Retinal pigment epithelial cell (primary cell): ENCODE data around the gene ARMH3.

Source experiments
- DNase-seq: peaks from one replicate; pipeline ENCODE4 v3.0.0-alpha.2; 2010; ENCODE audit warnings: low read depth
- H3K4me3 ChIP-seq: 2 replicates; pipeline ENCODE4 v1.5.1; 2011; ENCODE audit warnings: mild to moderate bottlenecking, low read length, control low read depth, moderate library complexity
- TF ChIP-seq, protein P1 (sequence below): conservative IDR thresholded peaks from 2 replicates; pipeline ENCODE4 v1.5.1; 2011; ENCODE audit warnings: low read depth, low read length, control low read depth, inconsistent platforms

ARMH3 gene

GRCh38 chr10:101906586-101907183, 149.3 kb downstream of the ARMH3 start:
- TF ChIP-seq, protein P1, sequence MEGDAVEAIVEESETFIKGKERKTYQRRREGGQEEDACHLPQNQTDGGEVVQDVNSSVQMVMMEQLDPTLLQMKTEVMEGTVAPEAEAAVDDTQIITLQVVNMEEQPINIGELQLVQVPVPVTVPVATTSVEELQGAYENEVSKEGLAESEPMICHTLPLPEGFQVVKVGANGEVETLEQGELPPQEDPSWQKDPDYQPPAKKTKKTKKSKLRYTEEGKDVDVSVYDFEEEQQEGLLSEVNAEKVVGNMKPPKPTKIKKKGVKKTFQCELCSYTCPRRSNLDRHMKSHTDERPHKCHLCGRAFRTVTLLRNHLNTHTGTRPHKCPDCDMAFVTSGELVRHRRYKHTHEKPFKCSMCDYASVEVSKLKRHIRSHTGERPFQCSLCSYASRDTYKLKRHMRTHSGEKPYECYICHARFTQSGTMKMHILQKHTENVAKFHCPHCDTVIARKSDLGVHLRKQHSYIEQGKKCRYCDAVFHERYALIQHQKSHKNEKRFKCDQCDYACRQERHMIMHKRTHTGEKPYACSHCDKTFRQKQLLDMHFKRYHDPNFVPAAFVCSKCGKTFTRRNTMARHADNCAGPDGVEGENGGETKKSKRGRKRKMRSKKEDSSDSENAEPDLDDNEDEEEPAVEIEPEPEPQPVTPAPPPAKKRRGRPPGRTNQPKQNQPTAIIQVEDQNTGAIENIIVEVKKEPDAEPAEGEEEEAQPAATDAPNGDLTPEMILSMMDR, result no peak
- no peak for DNase-seq
- no peak overlapping the region for H3K4me3 ChIP-seq

DNA sequence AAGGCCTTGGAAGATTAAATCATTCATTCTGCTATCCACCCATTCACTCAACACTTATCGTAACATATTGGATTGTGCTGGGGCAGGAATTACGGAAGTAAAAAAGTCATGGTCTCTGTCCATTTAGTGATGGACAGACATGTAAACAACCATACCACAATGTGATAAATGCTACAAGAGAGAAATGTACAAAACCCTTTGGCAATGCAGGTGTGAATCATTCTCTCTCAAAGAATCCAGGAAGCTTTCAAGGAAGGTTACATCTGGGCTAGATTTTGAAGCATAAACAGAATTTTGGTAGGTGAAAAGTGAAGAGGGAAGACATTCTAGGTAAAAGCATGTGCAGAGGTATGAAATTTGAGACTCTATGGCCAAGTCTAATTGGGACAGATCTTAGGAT, 150.7 kb downstream of the ARMH3 start:
- TF ChIP-seq, protein P1, result no peak
- DNase-seq, result no peak
- no peak overlapping the region for H3K4me3 ChIP-seq

DNA sequence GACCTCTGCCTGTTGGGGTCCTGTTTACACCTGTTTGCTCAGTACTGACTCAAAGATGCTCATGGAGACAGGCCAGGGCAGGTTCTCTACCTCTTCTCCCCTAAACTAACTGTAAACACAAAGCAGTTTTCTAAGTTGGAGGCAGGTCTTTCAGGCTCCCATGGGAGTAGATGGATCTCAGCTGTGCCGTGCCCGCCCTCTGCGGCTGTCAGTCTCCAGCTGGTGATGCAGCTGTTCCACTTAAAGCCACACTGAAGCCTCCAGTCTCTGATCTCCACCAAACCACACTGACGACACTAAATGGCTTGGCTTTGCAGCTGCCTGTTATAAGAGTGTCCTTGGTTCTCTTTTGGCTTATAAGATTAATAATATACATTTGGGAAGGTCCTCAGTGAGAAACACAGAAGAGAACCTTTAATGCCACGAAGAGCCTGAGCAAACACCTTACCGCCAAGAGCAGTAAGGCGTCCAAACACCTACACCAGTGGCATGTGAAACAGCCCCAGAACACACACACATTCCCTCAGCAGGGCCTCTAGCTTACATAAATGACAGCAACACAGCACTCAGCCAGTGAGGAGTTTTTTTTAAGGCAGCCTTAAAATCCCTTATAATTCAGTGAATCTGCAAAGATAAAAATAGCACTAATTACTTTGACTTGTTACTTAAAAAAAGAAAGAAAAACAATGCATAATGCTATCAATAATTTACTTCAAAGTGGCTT, 152.0 kb downstream of the ARMH3 start:
- TF ChIP-seq, protein P1, result no peak
- no peak overlapping the region for H3K4me3 ChIP-seq
- no peak for DNase-seq

DNA sequence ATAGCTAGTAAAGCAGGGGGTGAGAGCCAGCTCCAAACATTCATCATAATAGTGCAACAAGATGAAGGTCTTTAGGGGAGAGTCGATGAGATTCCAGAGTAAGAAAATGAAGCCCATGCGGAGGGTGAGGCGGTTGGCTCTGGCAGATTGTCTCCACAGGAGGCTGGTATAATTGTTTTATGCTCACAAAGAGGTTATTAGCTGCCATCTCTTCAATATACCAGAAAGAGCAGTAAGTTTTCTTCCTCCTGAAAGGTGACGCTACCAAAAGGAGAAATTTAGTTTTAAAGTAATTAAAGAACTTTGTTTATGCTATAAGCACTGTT, 153.2 kb downstream of the ARMH3 start:
- DNase-seq, result no peak
- H3K4me3 ChIP-seq, result no peak overlapping the region
- TF ChIP-seq, protein P1, result no peak

GRCh38 chr10:101902032-101902819, 153.7 kb downstream of the ARMH3 start:
- TF ChIP-seq, protein P1, result no peak
- H3K4me3 ChIP-seq, result no peak overlapping the region
- DNase-seq, result no peak

DNA sequence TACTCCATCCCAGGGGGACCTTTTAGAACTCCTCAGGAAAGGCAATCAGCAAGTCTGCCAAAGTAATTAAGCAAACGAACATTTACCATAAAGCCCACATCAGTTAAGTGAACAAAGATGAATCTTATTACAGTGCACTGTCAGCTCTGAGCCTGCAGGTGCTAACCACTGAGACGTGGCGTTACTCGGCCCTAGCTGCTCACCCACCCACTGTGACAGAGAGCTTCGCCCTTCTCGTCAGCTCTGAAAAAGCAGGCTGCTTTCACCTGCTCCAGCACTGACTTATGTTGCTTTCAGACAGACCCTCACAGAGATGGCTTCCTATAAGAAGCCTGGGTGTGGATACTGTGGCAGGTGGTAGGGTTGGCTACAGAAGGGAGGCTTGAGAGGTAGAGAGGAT, 154.6 kb downstream of the ARMH3 start:
- no peak for DNase-seq
- TF ChIP-seq, protein P1, result no peak
- H3K4me3 ChIP-seq, result no peak overlapping the region
